NCI-H1436 treated with DMSO at 0.1 percent for 48 hours (cell line): ENCODE data around the gene IL4.

Source experiments
- DNase-seq: peaks from one replicate; lab custom pipeline; 2025; lab: John Stamatoyannopoulos, UW

IL4 gene

GRCh38 chr5:132658381-132659302 lies 15.1 kb upstream of the IL4 start:
- DNase-seq, result no peak

GRCh38 chr5:132659598-132660493 lies 13.9 kb upstream of the IL4 start:
- DNase-seq, result no peak

- no peak for DNase-seq
Measured at GRCh38 chr5:132661231-132662003, 12.4 kb upstream of the IL4 start.

GRCh38 chr5:132662004-132662401 lies 11.8 kb upstream of the IL4 start:
- DNase-seq, result no peak

GRCh38 chr5:132662925-132663770 lies 10.6 kb upstream of the IL4 start:
- no peak for DNase-seq

GRCh38 chr5:132663771-132664695 lies 9.8 kb upstream of the IL4 start:
- no peak for DNase-seq

GRCh38 chr5:132664696-132665209 lies 9.0 kb upstream of the IL4 start:
- DNase-seq, result no peak

GRCh38 chr5:132665574-132666080 lies 8.2 kb upstream of the IL4 start:
- no peak for DNase-seq

- DNase-seq, result no peak
Measured at GRCh38 chr5:132666310-132667123, 7.3 kb upstream of the IL4 start.

GRCh38 chr5:132667309-132667708 lies 6.5 kb upstream of the IL4 start:
- no peak for DNase-seq

GRCh38 chr5:132667761-132668705 lies 5.8 kb upstream of the IL4 start:
- no peak for DNase-seq

GRCh38 chr5:132668706-132669454 lies 4.9 kb upstream of the IL4 start:
- DNase-seq, result no peak

- DNase-seq, result no peak
Measured at GRCh38 chr5:132669455-132669820, 4.4 kb upstream of the IL4 start.

- no peak for DNase-seq
Measured at GRCh38 chr5:132669966-132670882, 3.6 kb upstream of the IL4 start.

GRCh38 chr5:132671000-132671399 lies 2.8 kb upstream of the IL4 start:
- no peak for DNase-seq

- no peak for DNase-seq
Measured at GRCh38 chr5:132673488-132673887, 301 bp upstream of the IL4 start.
